GM06990 (cell line): Measurements from ENCODE around the gene TANK.

ENCODE experiments used
- DNase-seq: peaks from one replicate; pipeline ENCODE4 v3.0.0-alpha.2; 2011; ENCODE audit not compliant: insufficient read length; ENCODE audit errors: extremely low read depth
- H3K27me3 ChIP-seq: replicated peaks from 2 replicates; pipeline ENCODE4 v1.6.0; 2011; ENCODE audit warnings: low read length; ENCODE audit not compliant: control insufficient read depth, insufficient read depth
- H3K36me3 ChIP-seq: 2 replicates; pipeline ENCODE4 v1.5.1; 2011; ENCODE audit warnings: low read length; ENCODE audit not compliant: control insufficient read depth, insufficient read depth
- H3K4me3 ChIP-seq: replicated peaks from 2 replicates; pipeline ENCODE4 v1.5.1; 2011; ENCODE audit warnings: low read depth, mild to moderate bottlenecking, control low read depth, low read length
- TF ChIP-seq, protein P1 (sequence below): IDR thresholded peaks from 2 replicates; pipeline ENCODE4 v1.5.1; 2011; ENCODE audit warnings: low read length, control low read depth, mild to moderate bottlenecking, inconsistent platforms; ENCODE audit not compliant: insufficient read depth, poor library complexity, severe bottlenecking

TANK gene

DNA sequence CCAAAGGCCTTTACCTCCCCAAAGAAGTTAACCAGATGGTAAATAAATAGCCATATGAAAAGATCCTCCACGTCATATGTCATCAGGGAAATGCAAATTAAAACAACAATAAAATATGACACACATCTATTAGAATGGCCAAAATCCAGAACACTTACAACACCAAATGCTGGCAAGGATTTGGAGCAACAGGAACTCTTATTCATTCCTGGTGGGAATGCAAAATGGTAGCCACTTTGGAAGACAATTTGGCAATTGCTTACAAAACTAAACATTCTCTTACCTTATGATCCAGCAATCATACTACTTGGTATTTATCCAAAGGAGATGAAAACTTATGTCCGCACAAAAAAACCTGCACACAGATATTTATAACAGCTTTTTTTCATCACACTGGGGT lies 1.3 kb upstream of the TANK start:
- no peak for DNase-seq
- Histone ChIP-seq H3K4me3 (no peak overlapping the region), H3K27me3 (no peaks in the 10 kb centered on the region), H3K36me3 (peaks cover 3% of the 10 kb centered on the region)
- TF ChIP-seq, protein P1, sequence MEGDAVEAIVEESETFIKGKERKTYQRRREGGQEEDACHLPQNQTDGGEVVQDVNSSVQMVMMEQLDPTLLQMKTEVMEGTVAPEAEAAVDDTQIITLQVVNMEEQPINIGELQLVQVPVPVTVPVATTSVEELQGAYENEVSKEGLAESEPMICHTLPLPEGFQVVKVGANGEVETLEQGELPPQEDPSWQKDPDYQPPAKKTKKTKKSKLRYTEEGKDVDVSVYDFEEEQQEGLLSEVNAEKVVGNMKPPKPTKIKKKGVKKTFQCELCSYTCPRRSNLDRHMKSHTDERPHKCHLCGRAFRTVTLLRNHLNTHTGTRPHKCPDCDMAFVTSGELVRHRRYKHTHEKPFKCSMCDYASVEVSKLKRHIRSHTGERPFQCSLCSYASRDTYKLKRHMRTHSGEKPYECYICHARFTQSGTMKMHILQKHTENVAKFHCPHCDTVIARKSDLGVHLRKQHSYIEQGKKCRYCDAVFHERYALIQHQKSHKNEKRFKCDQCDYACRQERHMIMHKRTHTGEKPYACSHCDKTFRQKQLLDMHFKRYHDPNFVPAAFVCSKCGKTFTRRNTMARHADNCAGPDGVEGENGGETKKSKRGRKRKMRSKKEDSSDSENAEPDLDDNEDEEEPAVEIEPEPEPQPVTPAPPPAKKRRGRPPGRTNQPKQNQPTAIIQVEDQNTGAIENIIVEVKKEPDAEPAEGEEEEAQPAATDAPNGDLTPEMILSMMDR = no peak

DNA sequence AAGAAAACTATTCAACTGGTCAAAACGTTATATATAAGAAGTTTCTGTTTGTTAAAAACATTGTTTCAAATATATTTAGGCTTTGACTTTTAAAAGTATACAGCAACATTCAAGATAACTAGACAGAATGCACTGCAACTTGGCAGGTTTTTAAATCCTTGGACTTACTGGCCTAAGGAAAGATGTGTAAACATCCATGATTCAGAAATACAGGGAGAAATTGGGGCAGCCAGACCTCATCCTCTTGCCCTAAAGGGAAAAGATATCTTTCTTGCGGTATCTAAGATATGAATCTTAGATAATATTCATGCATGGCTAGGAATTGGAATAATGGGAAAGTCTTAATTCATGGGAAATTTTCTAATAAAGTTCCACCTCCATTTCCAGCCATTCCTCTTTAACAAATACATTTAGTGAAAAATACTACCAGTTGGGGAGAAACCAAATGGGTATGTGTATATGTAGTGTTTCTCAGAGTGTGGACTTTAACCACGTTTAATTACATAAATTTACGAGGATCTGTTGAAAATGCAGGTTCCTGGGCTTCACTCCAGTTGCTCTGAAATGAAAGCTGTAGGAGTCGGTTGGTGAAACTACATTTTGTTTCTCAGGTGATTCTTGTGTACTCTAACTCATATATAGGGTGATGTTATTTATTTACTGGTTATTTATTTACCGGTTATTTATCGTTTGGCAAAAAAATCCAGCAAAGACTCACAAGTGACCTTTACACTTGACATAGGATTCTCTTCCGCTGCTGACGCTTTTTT lies 587 bp upstream of the TANK start:
- DNase-seq = no peak
- peaks cover 3% of the 10 kb centered on the region for H3K36me3 ChIP-seq
- peak overlapping the region; percentile 54 for H3K4me3 ChIP-seq
- TF ChIP-seq, protein P1 = no peak
- H3K27me3 ChIP-seq = no peaks in the 10 kb centered on the region

DNA sequence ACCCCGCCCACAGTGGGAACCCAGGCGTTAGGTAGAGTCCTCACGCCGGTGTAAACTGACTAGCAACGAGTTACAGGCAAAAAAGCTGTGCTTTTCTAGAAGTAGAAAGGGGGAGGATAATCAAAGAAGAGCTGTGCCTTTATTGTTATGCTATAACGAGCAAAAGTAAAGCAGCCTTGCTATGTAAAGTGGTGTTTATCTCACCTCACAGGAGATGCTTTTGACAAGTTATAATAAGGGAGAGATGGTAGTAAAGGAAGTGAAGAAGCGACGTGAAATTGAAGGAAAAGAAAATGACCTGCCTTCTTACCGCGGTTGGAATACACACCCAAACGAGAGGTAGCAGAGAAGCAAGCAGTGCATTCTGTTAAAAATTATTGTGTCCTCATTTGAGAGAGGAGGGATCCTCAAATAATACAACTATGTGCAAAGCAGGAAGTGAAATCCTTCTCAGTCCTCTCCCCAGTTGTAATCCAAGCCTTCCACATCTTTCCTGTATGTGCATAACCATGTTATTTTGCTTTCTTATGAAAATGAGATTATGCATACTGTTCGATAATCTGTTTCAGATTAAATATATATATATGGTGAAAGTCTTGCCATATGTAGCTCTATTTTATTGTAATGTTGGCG lies 962 bp downstream of the TANK start:
- H3K4me3 ChIP-seq = peak overlapping the region; percentile 81
- H3K27me3 ChIP-seq = no peaks in the 10 kb centered on the region
- peaks cover 3% of the 10 kb centered on the region for H3K36me3 ChIP-seq
- TF ChIP-seq, protein P1 = no peak
- no peak for DNase-seq

DNA sequence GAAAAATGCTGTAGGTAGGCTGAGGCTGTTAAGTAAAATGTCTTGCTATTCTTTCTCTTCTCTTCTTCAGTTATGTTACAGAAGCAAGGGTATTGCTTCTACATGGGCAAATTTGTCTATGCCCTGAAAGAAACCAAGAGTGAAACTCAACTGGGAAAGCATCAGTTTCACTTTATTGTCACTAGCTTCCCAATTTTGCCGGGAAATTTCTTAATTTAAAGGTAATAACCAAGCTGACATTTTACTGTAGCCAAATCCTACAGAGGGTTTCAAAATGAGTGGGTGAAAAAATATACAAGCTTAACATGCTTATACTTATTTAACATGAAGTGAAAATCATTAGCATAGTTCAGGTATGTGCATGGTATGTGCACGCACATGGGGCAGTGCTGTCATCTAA lies 3.2 kb downstream of the TANK start:
- no peak for DNase-seq
- Histone ChIP-seq H3K27me3 (no peaks in the 10 kb centered on the region), H3K36me3 (no peaks in the 10 kb centered on the region), H3K4me3 (no peak overlapping the region)
- TF ChIP-seq, protein P1 = no peak

DNA sequence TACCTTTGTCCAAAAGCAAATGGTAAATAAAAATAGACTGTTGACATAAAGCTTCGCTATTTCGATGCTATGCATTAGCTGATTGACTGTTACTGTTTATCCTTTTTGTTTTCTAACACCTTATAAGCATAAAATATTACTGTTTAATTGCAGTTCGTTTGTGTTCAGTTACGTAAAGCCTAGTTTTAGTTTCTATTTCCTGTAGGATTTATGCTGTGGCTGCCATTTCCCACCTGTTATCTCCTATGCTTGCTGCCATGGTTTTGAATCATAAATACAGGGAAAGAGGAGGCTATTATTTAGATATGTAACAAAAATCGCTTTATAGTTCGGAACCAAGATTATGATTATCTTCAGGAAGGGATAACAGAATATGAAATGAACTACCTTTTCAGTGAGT lies 3.9 kb downstream of the TANK start:
- Histone ChIP-seq H3K36me3 (no peaks in the 10 kb centered on the region), H3K27me3 (no peaks in the 10 kb centered on the region), H3K4me3 (no peak overlapping the region)
- TF ChIP-seq, protein P1 = no peak
- DNase-seq = no peak

DNA sequence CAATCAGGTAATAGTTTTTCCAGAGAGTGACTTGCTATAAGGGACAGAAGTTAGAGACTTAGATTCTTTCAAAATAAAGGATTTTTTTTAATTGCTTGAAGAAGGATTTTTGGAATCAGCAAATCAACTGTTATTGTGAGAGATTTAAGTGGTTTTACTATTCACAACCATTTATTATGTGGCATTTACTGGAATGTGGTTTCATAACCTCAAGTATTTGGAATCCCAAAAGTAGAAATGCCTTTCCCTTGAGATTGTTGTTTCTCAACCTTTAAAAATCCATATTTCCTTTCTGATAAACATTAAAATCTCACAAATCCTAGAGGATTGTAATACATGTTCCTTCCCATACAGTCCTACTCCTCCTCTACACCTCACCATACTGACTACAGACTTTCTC lies 5.0 kb downstream of the TANK start:
- TF ChIP-seq, protein P1 = no peak
- no peaks in the 10 kb centered on the region for H3K36me3 ChIP-seq
- no peak overlapping the region for H3K4me3 ChIP-seq
- no peaks in the 10 kb centered on the region for H3K27me3 ChIP-seq
- no peak for DNase-seq
